ENCODE measurements around the gene DNAAF8. TPM values are rescaled to one million over a fixed set of nuclear protein-coding genes. Genes with fewer than 3 reads are reported as not detected.

Gene DNAAF8
- total RNA-seq, 2 donors from 2014 or later, result not detected

- DNase-seq (ENCODE audit: low spot score) (peak; percentile 91), ATAC-seq (ENCODE audit: insufficient number of reproducible peaks, low FRiP score, low read depth) (peak; percentile 93)
- H3K36me3 ChIP-seq, result peaks cover 21% of the 10 kb centered on the region
- H3K27me3 ChIP-seq (replicated peaks; ENCODE audit: insufficient read depth), result no peaks in the 10 kb centered on the region
- peaks cover 11 to 26% of the 10 kb centered on the region in 2 donors for H3K4me1 ChIP-seq (ENCODE audit: control insufficient read depth in 1 of 2, low read depth in 2 of 2)
- TF ChIP-seq, protein P1, sequence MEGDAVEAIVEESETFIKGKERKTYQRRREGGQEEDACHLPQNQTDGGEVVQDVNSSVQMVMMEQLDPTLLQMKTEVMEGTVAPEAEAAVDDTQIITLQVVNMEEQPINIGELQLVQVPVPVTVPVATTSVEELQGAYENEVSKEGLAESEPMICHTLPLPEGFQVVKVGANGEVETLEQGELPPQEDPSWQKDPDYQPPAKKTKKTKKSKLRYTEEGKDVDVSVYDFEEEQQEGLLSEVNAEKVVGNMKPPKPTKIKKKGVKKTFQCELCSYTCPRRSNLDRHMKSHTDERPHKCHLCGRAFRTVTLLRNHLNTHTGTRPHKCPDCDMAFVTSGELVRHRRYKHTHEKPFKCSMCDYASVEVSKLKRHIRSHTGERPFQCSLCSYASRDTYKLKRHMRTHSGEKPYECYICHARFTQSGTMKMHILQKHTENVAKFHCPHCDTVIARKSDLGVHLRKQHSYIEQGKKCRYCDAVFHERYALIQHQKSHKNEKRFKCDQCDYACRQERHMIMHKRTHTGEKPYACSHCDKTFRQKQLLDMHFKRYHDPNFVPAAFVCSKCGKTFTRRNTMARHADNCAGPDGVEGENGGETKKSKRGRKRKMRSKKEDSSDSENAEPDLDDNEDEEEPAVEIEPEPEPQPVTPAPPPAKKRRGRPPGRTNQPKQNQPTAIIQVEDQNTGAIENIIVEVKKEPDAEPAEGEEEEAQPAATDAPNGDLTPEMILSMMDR (IDR thresholded peaks at IDR 0.05), result no peak
- peak within 1 kb of the TSS; percentile 90 to 91 for H3K27ac ChIP-seq
- no peaks in the 10 kb centered on the region for H3K9me3 ChIP-seq
- peak within 1 kb of the TSS; percentile 99 for H3K4me3 ChIP-seq
These were observed 32.7 kb downstream of the DNAAF8 start, which contains the start of gene ZNF500 for GRCh38 chr16:4766875-4767628. Gene ZNF500, minus strand, starts transcription at chr16:4767162. Its CDS starts 1,184 bp downstream, at chr16:4765978.

DNA sequence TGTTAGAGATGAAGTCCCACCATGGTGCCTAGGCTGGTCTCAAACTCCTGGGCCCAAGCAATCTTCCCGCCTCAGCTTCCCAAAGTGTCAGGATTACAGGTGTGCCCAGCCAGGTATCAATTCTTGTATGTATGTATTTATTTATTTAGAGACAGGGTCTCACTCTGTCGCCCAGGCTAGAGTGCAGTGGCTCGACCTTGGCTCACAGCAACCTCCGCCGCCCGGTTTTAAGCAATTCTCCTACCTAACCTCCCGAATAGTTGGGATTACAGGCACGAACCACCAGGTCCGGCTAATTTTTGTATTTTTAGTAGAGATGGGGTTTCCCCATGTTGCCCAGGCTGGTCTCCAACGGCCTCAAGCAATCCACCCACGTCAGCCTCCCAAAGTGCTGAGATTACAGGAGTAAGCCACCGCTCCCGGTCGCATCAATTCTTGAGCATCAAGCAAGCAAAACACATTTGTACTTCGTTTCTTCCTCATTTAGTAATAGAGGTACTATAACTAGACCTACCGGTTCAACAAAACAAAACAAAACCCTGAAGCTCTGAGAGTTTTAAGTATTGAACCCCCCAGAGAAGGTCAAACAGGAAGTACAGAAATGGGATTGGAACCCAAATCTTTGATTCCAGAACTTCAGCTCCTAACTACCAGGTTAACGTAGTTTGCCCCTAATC is 33.7 kb downstream of the DNAAF8 start:
- Histone ChIP-seq H3K27me3 (replicated peaks; ENCODE audit: insufficient read depth) (no peaks in the 10 kb centered on the region), H3K4me3 (peak overlapping the region; percentile 99), H3K36me3 (peaks cover 12% of the 10 kb centered on the region), H3K9me3 (no peaks in the 10 kb centered on the region), H3K27ac (peak overlapping the region; percentile 90 to 91), H3K4me1 (ENCODE audit: control insufficient read depth in 1 of 2, low read depth in 2 of 2) (peaks cover 11 to 26% of the 10 kb centered on the region in 2 donors)
- DNase-seq (ENCODE audit: low spot score) (no peak), ATAC-seq (ENCODE audit: insufficient number of reproducible peaks, low FRiP score, low read depth) (no peak)
- TF ChIP-seq, protein P1 (IDR thresholded peaks at IDR 0.05), result no peak

DNA sequence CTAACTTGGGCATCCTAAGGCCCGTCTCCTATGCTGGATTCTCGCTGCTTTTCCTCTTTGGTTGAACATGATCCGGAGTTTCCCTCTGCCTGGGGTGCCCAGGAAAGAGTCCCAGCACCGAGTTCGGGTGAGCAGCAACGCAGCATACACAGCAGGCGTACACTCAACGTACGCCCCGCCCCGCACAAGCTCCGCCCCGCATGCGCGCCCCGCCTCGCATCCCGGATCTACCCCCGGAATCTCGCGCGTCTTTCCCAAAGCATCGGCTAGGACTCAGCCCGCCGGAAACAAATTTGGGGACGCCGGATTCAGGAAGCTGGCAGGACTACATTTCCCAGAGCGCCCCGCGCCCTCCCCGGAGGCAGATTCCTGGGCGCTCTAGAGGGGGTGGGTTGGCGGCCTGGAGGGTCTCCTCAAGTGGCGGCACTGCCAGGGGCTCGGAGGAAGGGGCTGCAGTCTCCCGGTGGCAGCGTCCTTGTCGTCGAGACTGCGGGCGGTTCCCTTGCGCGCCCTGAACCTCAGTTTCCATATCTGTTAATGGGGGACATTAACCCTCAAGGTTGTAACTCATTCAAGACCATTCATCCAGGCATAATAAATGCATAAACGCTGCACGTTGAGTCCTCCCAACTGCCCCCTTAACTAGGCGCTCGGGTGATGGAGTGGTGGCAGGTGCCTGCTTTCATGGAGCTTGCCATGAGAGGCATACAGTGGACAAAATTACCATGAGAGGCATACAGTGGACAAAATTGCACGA is 34.4 kb downstream of the DNAAF8 start:
- ATAC-seq (ENCODE audit: insufficient number of reproducible peaks, low FRiP score, low read depth), result peak; percentile 91
- Histone ChIP-seq H3K4me1 (ENCODE audit: control insufficient read depth in 1 of 2, low read depth in 2 of 2) (peaks cover 11 to 26% of the 10 kb centered on the region in 2 donors), H3K27me3 (replicated peaks; ENCODE audit: insufficient read depth) (no peaks in the 10 kb centered on the region), H3K9me3 (no peaks in the 10 kb centered on the region), H3K4me3 (peak overlapping the region; percentile 99), H3K27ac (peak overlapping the region; percentile 90 to 91), H3K36me3 (peaks cover 5% of the 10 kb centered on the region)
- TF ChIP-seq, protein P1 (IDR thresholded peaks at IDR 0.05), result no peak
- peak; percentile 86 for DNase-seq (ENCODE audit: low spot score)

GRCh38 chr16:4769306-4769638 is 34.9 kb downstream of the DNAAF8 start:
- no peak for DNase-seq (ENCODE audit: low spot score)
- H3K36me3 ChIP-seq, result no peaks in the 10 kb centered on the region
- H3K27me3 ChIP-seq (replicated peaks; ENCODE audit: insufficient read depth), result no peaks in the 10 kb centered on the region
- H3K4me1 ChIP-seq (ENCODE audit: control insufficient read depth in 1 of 2, low read depth in 2 of 2), result peaks cover 11 to 26% of the 10 kb centered on the region in 2 donors
- TF ChIP-seq, protein P1 (IDR thresholded peaks at IDR 0.05), result no peak
- H3K9me3 ChIP-seq, result no peaks in the 10 kb centered on the region
- ATAC-seq (ENCODE audit: insufficient number of reproducible peaks, low FRiP score, low read depth), result no peak
- H3K27ac ChIP-seq, result peak overlapping the region; percentile 72 to 91
- peak overlapping the region; percentile 99 for H3K4me3 ChIP-seq

- no peaks in the 10 kb centered on the region for H3K27me3 ChIP-seq (replicated peaks; ENCODE audit: insufficient read depth)
- no peaks in the 10 kb centered on the region for H3K36me3 ChIP-seq
- TF ChIP-seq, protein P1 (IDR thresholded peaks at IDR 0.05), result no peak
- peaks cover 6 to 12% of the 10 kb centered on the region in 2 donors for H3K4me1 ChIP-seq (ENCODE audit: control insufficient read depth in 1 of 2, low read depth in 2 of 2)
- no peaks in the 10 kb centered on the region for H3K9me3 ChIP-seq
- no peak overlapping the region for H3K4me3 ChIP-seq
- ATAC-seq (ENCODE audit: insufficient number of reproducible peaks, low FRiP score, low read depth) (no peak), DNase-seq (ENCODE audit: low spot score) (no peak)
- H3K27ac ChIP-seq, result no peak overlapping the region
These were observed 37.3 kb downstream of the DNAAF8 start for GRCh38 chr16:4771646-4772045.
